ENCODE measurements around the gene ATP11B.

The ATP11B gene

GRCh38 chr3:182769673-182770072 is 23.6 kb upstream of the ATP11B start:
- FAIRE-seq (no peak), DNase-seq (ENCODE audit: insufficient read length, low spot score) (no peak)
- TF ChIP-seq PAX5 (IDR thresholded peaks at IDR 0.05; ENCODE audit: insufficient read depth, low read length, severe bottlenecking) (no peak), POU2F2 (IDR thresholded peaks at IDR 0.05; ENCODE audit: low read depth, low read length) (no peak), POLR2A (IDR thresholded peaks at IDR 0.05; ENCODE audit: low read depth, low read length) (no peak), TAF1 (IDR thresholded peaks at IDR 0.05; ENCODE audit: low read depth, low read length) (no peak), POLR2AphosphoS5 (IDR thresholded peaks at IDR 0.05; ENCODE audit: low read depth, low read length) (no peak), SPI1 (IDR thresholded peaks at IDR 0.05; ENCODE audit: low read depth, low read length) (no peak)

- no peak for FAIRE-seq
Measured at GRCh38 chr3:182782149-182782548, 11.2 kb upstream of the ATP11B start.

GRCh38 chr3:182783106-182783505 is 10.2 kb upstream of the ATP11B start:
- no peak for DNase-seq (ENCODE audit: insufficient read length, low spot score)
- no peak for FAIRE-seq
- TF ChIP-seq PAX5 (IDR thresholded peaks at IDR 0.05; ENCODE audit: insufficient read depth, low read length, severe bottlenecking), result no peak
- no peak for TF ChIP-seq SPI1 (IDR thresholded peaks at IDR 0.05; ENCODE audit: low read depth, low read length)
- TF ChIP-seq POLR2A (IDR thresholded peaks at IDR 0.05; ENCODE audit: low read depth, low read length), result no peak
- no peak for TF ChIP-seq POU2F2 (IDR thresholded peaks at IDR 0.05; ENCODE audit: low read depth, low read length)
- no peak for TF ChIP-seq POLR2AphosphoS5 (IDR thresholded peaks at IDR 0.05; ENCODE audit: low read depth, low read length)
- no peak for TF ChIP-seq TAF1 (IDR thresholded peaks at IDR 0.05; ENCODE audit: low read depth, low read length)

More at GRCh38 chr3:182782149-182782548, 11.2 kb upstream of the ATP11B start:
- no peak for TF ChIP-seq TAF1 (IDR thresholded peaks at IDR 0.05; ENCODE audit: low read depth, low read length)
- TF ChIP-seq PAX5 (IDR thresholded peaks at IDR 0.05; ENCODE audit: insufficient read depth, low read length, severe bottlenecking), result no peak
- no peak for TF ChIP-seq POLR2AphosphoS5 (IDR thresholded peaks at IDR 0.05; ENCODE audit: low read depth, low read length)
- no peak for TF ChIP-seq POU2F2 (IDR thresholded peaks at IDR 0.05; ENCODE audit: low read depth, low read length)
- no peak for TF ChIP-seq POLR2A (IDR thresholded peaks at IDR 0.05; ENCODE audit: low read depth, low read length)
- no peak for TF ChIP-seq SPI1 (IDR thresholded peaks at IDR 0.05; ENCODE audit: low read depth, low read length)
- no peak for DNase-seq (ENCODE audit: insufficient read length, low spot score)

GRCh38 chr3:182784542-182784941 is 8.8 kb upstream of the ATP11B start:
- DNase-seq (ENCODE audit: insufficient read length, low spot score), result no peak
- FAIRE-seq, result no peak
- no peak for TF ChIP-seq TAF1 (IDR thresholded peaks at IDR 0.05; ENCODE audit: low read depth, low read length)
- TF ChIP-seq SPI1 (IDR thresholded peaks at IDR 0.05; ENCODE audit: low read depth, low read length), result no peak
- TF ChIP-seq POLR2A (IDR thresholded peaks at IDR 0.05; ENCODE audit: low read depth, low read length), result no peak
- TF ChIP-seq POLR2AphosphoS5 (IDR thresholded peaks at IDR 0.05; ENCODE audit: low read depth, low read length), result no peak
- TF ChIP-seq PAX5 (IDR thresholded peaks at IDR 0.05; ENCODE audit: insufficient read depth, low read length, severe bottlenecking), result no peak
- no peak for TF ChIP-seq POU2F2 (IDR thresholded peaks at IDR 0.05; ENCODE audit: low read depth, low read length)

GRCh38 chr3:182785142-182785541 is 8.2 kb upstream of the ATP11B start:
- TF ChIP-seq PAX5 (IDR thresholded peaks at IDR 0.05; ENCODE audit: insufficient read depth, low read length, severe bottlenecking), result no peak
- no peak for TF ChIP-seq POLR2A (IDR thresholded peaks at IDR 0.05; ENCODE audit: low read depth, low read length)
- TF ChIP-seq POU2F2 (IDR thresholded peaks at IDR 0.05; ENCODE audit: low read depth, low read length), result no peak
- no peak for TF ChIP-seq POLR2AphosphoS5 (IDR thresholded peaks at IDR 0.05; ENCODE audit: low read depth, low read length)
- no peak for TF ChIP-seq SPI1 (IDR thresholded peaks at IDR 0.05; ENCODE audit: low read depth, low read length)
- no peak for TF ChIP-seq TAF1 (IDR thresholded peaks at IDR 0.05; ENCODE audit: low read depth, low read length)
- no peak for DNase-seq (ENCODE audit: insufficient read length, low spot score)
- no peak for FAIRE-seq

- no peak for FAIRE-seq
- no peak for TF ChIP-seq POU2F2 (IDR thresholded peaks at IDR 0.05; ENCODE audit: low read depth, low read length)
Measured at GRCh38 chr3:182785756-182786155, 7.5 kb upstream of the ATP11B start.

GRCh38 chr3:182786564-182787196 is 6.6 kb upstream of the ATP11B start:
- TF ChIP-seq POLR2AphosphoS5 (IDR thresholded peaks at IDR 0.05; ENCODE audit: low read depth, low read length), result no peak
- no peak for TF ChIP-seq POU2F2 (IDR thresholded peaks at IDR 0.05; ENCODE audit: low read depth, low read length)
- no peak for TF ChIP-seq TAF1 (IDR thresholded peaks at IDR 0.05; ENCODE audit: low read depth, low read length)
- no peak for TF ChIP-seq SPI1 (IDR thresholded peaks at IDR 0.05; ENCODE audit: low read depth, low read length)
- no peak for TF ChIP-seq POLR2A (IDR thresholded peaks at IDR 0.05; ENCODE audit: low read depth, low read length)
- TF ChIP-seq PAX5 (IDR thresholded peaks at IDR 0.05; ENCODE audit: insufficient read depth, low read length, severe bottlenecking), result no peak
- no peak for FAIRE-seq
- no peak for DNase-seq (ENCODE audit: insufficient read length, low spot score)

More at GRCh38 chr3:182785756-182786155, 7.5 kb upstream of the ATP11B start:
- no peak for DNase-seq (ENCODE audit: insufficient read length, low spot score)

GRCh38 chr3:182787302-182788036 is 5.8 kb upstream of the ATP11B start:
- no peak for FAIRE-seq

GRCh38 chr3:182789371-182789770 is 3.9 kb upstream of the ATP11B start:
- TF ChIP-seq SPI1 (IDR thresholded peaks at IDR 0.05; ENCODE audit: low read depth, low read length), result no peak
- TF ChIP-seq POLR2A (IDR thresholded peaks at IDR 0.05; ENCODE audit: low read depth, low read length), result no peak
- no peak for TF ChIP-seq POU2F2 (IDR thresholded peaks at IDR 0.05; ENCODE audit: low read depth, low read length)
- TF ChIP-seq POLR2AphosphoS5 (IDR thresholded peaks at IDR 0.05; ENCODE audit: low read depth, low read length), result no peak
- TF ChIP-seq TAF1 (IDR thresholded peaks at IDR 0.05; ENCODE audit: low read depth, low read length), result no peak
- no peak for TF ChIP-seq PAX5 (IDR thresholded peaks at IDR 0.05; ENCODE audit: insufficient read depth, low read length, severe bottlenecking)
- FAIRE-seq, result peak; percentile 78

More at GRCh38 chr3:182787302-182788036, 5.8 kb upstream of the ATP11B start:
- no peak for DNase-seq (ENCODE audit: insufficient read length, low spot score)
- TF ChIP-seq PAX5 (IDR thresholded peaks at IDR 0.05; ENCODE audit: insufficient read depth, low read length, severe bottlenecking), result no peak
- TF ChIP-seq POU2F2 (IDR thresholded peaks at IDR 0.05; ENCODE audit: low read depth, low read length), result no peak
- TF ChIP-seq POLR2AphosphoS5 (IDR thresholded peaks at IDR 0.05; ENCODE audit: low read depth, low read length), result no peak
- no peak for TF ChIP-seq POLR2A (IDR thresholded peaks at IDR 0.05; ENCODE audit: low read depth, low read length)
- TF ChIP-seq SPI1 (IDR thresholded peaks at IDR 0.05; ENCODE audit: low read depth, low read length), result no peak
- no peak for TF ChIP-seq TAF1 (IDR thresholded peaks at IDR 0.05; ENCODE audit: low read depth, low read length)

More at GRCh38 chr3:182789371-182789770, 3.9 kb upstream of the ATP11B start:
- no peak for DNase-seq (ENCODE audit: insufficient read length, low spot score)

Data from GM12891 (cell line).